WTC11 (cell line): Measurements from ENCODE around the gene PITPNC1.

Experiments used
- CTCF ChIP-seq: fragments of 200-600 bp; IDR thresholded peaks from 2 replicates; pipeline ENCODE4 v1.8.0; 2022; ENCODE audit warnings: antibody characterized with exemption
- JUN ChIP-seq: sonication (generic); formaldehyde crosslinking; IDR thresholded peaks from 2 replicates; pipeline ENCODE4 v1.8.0; 2023; ENCODE audit warnings: mild to moderate bottlenecking, missing genetic modification reagents
- NFYB ChIP-seq: sonication (generic); formaldehyde crosslinking; conservative IDR thresholded peaks from 2 replicates; pipeline ENCODE4 v1.8.0; 2022; ENCODE audit warnings: low read depth, missing genetic modification reagents
- NR2C2 ChIP-seq: sonication (generic); formaldehyde crosslinking; IDR thresholded peaks from 2 replicates; pipeline ENCODE4 v1.8.0; 2022; ENCODE audit warnings: mild to moderate bottlenecking, missing genetic modification reagents
- TCF7 ChIP-seq: sonication (generic); formaldehyde crosslinking; IDR thresholded peaks from 2 replicates; pipeline ENCODE4 v1.8.0; 2022; ENCODE audit warnings: mild to moderate bottlenecking, low read depth, missing genetic modification reagents, moderate library complexity
- TEAD4 ChIP-seq: sonication (generic); formaldehyde crosslinking; IDR thresholded peaks from 2 replicates; pipeline ENCODE4 v1.8.0; 2022; ENCODE audit warnings: mild to moderate bottlenecking, missing genetic modification reagents
- ZBTB21 ChIP-seq: sonication (generic); formaldehyde crosslinking; IDR thresholded peaks from 2 replicates; pipeline ENCODE4 v1.8.1; 2023; ENCODE audit warnings: mild to moderate bottlenecking, missing genetic modification reagents, borderline replicate concordance
- ZNF121 ChIP-seq: sonication (generic); formaldehyde crosslinking; IDR thresholded peaks from 2 replicates; pipeline ENCODE4 v1.8.0; 2023; ENCODE audit warnings: missing genetic modification reagents
- ZNF317 ChIP-seq: sonication (generic); formaldehyde crosslinking; IDR thresholded peaks from 2 replicates; pipeline ENCODE4 v1.8.1; 2023; ENCODE audit warnings: low read depth, mild to moderate bottlenecking, moderate library complexity, missing genetic modification reagents, borderline replicate concordance
- ZNF423 ChIP-seq: fragments of 250-450 bp; sonication (Bioruptor Pico); IDR thresholded peaks from 2 replicates; pipeline ENCODE4 v2.1.2; 2022; ENCODE audit warnings: mild to moderate bottlenecking, moderate library complexity
- ZNF671 ChIP-seq: fragments of 250-450 bp; sonication (Bioruptor Pico); IDR thresholded peaks from 2 replicates; pipeline ENCODE4 v1.8.0; 2021; ENCODE audit warnings: mild to moderate bottlenecking
- TF ChIP-seq, protein P1 (sequence below): sonication (generic); formaldehyde crosslinking; IDR thresholded peaks from 2 replicates; pipeline ENCODE4 v1.8.0; 2023; ENCODE audit warnings: missing genetic modification reagents, mild to moderate bottlenecking, borderline replicate concordance
- TF ChIP-seq, protein P2 (sequence below): sonication (generic); formaldehyde crosslinking; IDR thresholded peaks from 2 replicates; pipeline ENCODE4 v1.8.0; 2022; ENCODE audit warnings: mild to moderate bottlenecking, missing genetic modification reagents
- TF ChIP-seq, protein P3 (sequence below): sonication (generic); formaldehyde crosslinking; IDR thresholded peaks from 2 replicates; pipeline ENCODE4 v1.8.1; 2023; ENCODE audit warnings: mild to moderate bottlenecking, missing genetic modification reagents, moderate library complexity

DNA sequence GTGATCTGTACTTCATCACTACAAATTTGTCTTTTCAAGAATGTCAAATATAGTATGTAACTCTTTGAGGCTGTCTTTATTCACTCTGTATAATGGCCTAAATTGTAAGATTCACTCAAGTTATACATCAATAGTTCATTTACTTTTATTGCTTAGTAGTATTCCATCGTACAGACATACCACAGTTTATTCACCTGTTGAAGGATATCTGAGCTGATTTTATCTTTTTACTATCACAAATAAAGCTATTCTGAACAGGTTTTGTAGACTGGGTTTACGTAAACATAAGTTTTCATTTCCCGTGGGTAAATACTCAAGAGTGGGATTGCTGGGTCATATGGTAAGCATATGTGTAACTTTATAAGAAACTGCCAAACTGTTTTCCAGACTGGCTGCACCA, 29.3 kb upstream of the PITPNC1 start:
- TF ChIP-seq TEAD4 (CRISPR knock-in tag) (no peak), CTCF (no peak), ZBTB21 (no peak), JUN (no peak), NFYB (CRISPR knock-in tag) (no peak), NR2C2 (CRISPR knock-in tag) (no peak), ZNF121 (CRISPR knock-in tag) (no peak), ZNF317 (CRISPR knock-in tag) (no peak), ZNF423 (CRISPR knock-in tag) (no peak), TCF7 (CRISPR knock-in tag) (no peak), ZNF671 (CRISPR knock-in tag) (no peak)
- TF ChIP-seq, protein P1, sequence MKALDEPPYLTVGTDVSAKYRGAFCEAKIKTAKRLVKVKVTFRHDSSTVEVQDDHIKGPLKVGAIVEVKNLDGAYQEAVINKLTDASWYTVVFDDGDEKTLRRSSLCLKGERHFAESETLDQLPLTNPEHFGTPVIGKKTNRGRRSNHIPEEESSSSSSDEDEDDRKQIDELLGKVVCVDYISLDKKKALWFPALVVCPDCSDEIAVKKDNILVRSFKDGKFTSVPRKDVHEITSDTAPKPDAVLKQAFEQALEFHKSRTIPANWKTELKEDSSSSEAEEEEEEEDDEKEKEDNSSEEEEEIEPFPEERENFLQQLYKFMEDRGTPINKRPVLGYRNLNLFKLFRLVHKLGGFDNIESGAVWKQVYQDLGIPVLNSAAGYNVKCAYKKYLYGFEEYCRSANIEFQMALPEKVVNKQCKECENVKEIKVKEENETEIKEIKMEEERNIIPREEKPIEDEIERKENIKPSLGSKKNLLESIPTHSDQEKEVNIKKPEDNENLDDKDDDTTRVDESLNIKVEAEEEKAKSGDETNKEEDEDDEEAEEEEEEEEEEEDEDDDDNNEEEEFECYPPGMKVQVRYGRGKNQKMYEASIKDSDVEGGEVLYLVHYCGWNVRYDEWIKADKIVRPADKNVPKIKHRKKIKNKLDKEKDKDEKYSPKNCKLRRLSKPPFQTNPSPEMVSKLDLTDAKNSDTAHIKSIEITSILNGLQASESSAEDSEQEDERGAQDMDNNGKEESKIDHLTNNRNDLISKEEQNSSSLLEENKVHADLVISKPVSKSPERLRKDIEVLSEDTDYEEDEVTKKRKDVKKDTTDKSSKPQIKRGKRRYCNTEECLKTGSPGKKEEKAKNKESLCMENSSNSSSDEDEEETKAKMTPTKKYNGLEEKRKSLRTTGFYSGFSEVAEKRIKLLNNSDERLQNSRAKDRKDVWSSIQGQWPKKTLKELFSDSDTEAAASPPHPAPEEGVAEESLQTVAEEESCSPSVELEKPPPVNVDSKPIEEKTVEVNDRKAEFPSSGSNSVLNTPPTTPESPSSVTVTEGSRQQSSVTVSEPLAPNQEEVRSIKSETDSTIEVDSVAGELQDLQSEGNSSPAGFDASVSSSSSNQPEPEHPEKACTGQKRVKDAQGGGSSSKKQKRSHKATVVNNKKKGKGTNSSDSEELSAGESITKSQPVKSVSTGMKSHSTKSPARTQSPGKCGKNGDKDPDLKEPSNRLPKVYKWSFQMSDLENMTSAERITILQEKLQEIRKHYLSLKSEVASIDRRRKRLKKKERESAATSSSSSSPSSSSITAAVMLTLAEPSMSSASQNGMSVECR, result no peak
- TF ChIP-seq, protein P2, sequence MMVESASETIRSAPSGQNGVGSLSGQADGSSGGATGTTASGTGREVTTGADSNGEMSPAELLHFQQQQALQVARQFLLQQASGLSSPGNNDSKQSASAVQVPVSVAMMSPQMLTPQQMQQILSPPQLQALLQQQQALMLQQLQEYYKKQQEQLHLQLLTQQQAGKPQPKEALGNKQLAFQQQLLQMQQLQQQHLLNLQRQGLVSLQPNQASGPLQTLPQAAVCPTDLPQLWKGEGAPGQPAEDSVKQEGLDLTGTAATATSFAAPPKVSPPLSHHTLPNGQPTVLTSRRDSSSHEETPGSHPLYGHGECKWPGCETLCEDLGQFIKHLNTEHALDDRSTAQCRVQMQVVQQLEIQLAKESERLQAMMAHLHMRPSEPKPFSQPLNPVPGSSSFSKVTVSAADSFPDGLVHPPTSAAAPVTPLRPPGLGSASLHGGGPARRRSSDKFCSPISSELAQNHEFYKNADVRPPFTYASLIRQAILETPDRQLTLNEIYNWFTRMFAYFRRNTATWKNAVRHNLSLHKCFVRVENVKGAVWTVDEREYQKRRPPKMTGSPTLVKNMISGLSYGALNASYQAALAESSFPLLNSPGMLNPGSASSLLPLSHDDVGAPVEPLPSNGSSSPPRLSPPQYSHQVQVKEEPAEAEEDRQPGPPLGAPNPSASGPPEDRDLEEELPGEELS (CRISPR knock-in tag), result no peak
- TF ChIP-seq, protein P3, sequence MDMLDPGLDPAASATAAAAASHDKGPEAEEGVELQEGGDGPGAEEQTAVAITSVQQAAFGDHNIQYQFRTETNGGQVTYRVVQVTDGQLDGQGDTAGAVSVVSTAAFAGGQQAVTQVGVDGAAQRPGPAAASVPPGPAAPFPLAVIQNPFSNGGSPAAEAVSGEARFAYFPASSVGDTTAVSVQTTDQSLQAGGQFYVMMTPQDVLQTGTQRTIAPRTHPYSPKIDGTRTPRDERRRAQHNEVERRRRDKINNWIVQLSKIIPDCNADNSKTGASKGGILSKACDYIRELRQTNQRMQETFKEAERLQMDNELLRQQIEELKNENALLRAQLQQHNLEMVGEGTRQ (CRISPR knock-in tag), result no peak
